H9 (cell line): ENCODE data around the gene GPC3. TPM values are rescaled to one million over a fixed set of nuclear protein-coding genes. Genes with fewer than 3 reads are reported as not detected.
A peak's percentile ranks its signal among the peaks of the same experiment; 100 is the strongest.

ENCODE experiments used
- DNase-seq: peaks from one replicate; pipeline ENCODE4 v3.0.0-alpha.2; 2017
- H2AFZ ChIP-seq: one replicate; pipeline ENCODE4 v1.6.1; 2013; ENCODE audit warnings: mild to moderate bottlenecking, low read length, control low read depth, moderate library complexity
- H2AK5ac ChIP-seq: 2 replicates; pipeline ENCODE4 v1.6.1; 2013; ENCODE audit warnings: low read length, control low read depth, mixed read lengths; ENCODE audit not compliant: insufficient read length
- H2BK120ac ChIP-seq: one replicate; pipeline ENCODE4 v1.6.1; 2013; ENCODE audit warnings: low read depth, mild to moderate bottlenecking, low read length, control low read depth, inconsistent platforms; ENCODE audit not compliant: poor library complexity, severe bottlenecking
- H2BK12ac ChIP-seq: 2 replicates; pipeline ENCODE4 v1.6.1; 2013; ENCODE audit warnings: low read length, control low read depth, mixed read lengths, low read depth; ENCODE audit not compliant: insufficient read length
- H2BK15ac ChIP-seq: 2 replicates; pipeline ENCODE4 v1.6.1; 2013; ENCODE audit warnings: low read depth, low read length, control low read depth
- H2BK20ac ChIP-seq: one replicate; pipeline ENCODE4 v1.6.1; 2013; ENCODE audit warnings: low read depth, mild to moderate bottlenecking, low read length, control low read depth, inconsistent platforms; ENCODE audit not compliant: poor library complexity, severe bottlenecking
- H2BK5ac ChIP-seq: 2 replicates; pipeline ENCODE4 v1.6.1; 2013; ENCODE audit warnings: low read length, control low read depth, mixed read lengths; ENCODE audit not compliant: insufficient read length
- H3K14ac ChIP-seq: 2 replicates; pipeline ENCODE4 v1.6.1; 2013; ENCODE audit warnings: low read length, control low read depth; ENCODE audit not compliant: insufficient read depth
- H3K18ac ChIP-seq: 2 replicates; pipeline ENCODE4 v1.6.1; 2013; ENCODE audit warnings: low read depth, mild to moderate bottlenecking, mixed read lengths, low read length, control low read depth; ENCODE audit not compliant: insufficient read length
- H3K23ac ChIP-seq: 2 replicates; pipeline ENCODE4 v1.6.1; 2013; ENCODE audit warnings: low read length, control low read depth, mixed read lengths, low read depth; ENCODE audit not compliant: insufficient read length
- H3K23me2 ChIP-seq: 2 replicates; pipeline ENCODE4 v1.6.1; 2013; ENCODE audit warnings: low read depth, mild to moderate bottlenecking, mixed read lengths, low read length, control low read depth; ENCODE audit not compliant: insufficient read length, poor library complexity, severe bottlenecking
- H3K27ac ChIP-seq: 2 replicates; pipeline ENCODE4 v1.5.1; 2013; ENCODE audit warnings: low read length, control low read depth, mixed read lengths, low read depth; ENCODE audit not compliant: insufficient read length
- H3K27me3 ChIP-seq: 2 replicates; pipeline ENCODE4 v1.6.1; 2013; ENCODE audit warnings: low read length, control low read depth, inconsistent platforms; ENCODE audit not compliant: insufficient read depth
- H3K4ac ChIP-seq: 2 replicates; pipeline ENCODE4 v1.6.1; 2013; ENCODE audit warnings: low read depth, mild to moderate bottlenecking, control low read depth, inconsistent platforms, low read length, moderate library complexity
- H3K4me1 ChIP-seq: 2 replicates; pipeline ENCODE4 v1.6.1; 2013; ENCODE audit warnings: low read length, control low read depth, inconsistent platforms; ENCODE audit not compliant: insufficient read depth
- H3K4me2 ChIP-seq: 2 replicates; pipeline ENCODE4 v1.6.1; 2013; ENCODE audit warnings: low read length, control low read depth, mixed read lengths; ENCODE audit not compliant: insufficient read length, insufficient read depth
- H3K56ac ChIP-seq: 2 replicates; pipeline ENCODE4 v1.6.1; 2013; ENCODE audit warnings: low read depth, mild to moderate bottlenecking, mixed read lengths, low read length, control low read depth; ENCODE audit not compliant: insufficient read length
- H3K79me1 ChIP-seq: 2 replicates; pipeline ENCODE4 v1.6.1; 2013; ENCODE audit warnings: low read depth, mild to moderate bottlenecking, moderate library complexity, low read length, control low read depth, inconsistent platforms; ENCODE audit not compliant: insufficient read depth, poor library complexity, severe bottlenecking
- H3K79me2 ChIP-seq: 2 replicates; pipeline ENCODE4 v1.6.1; 2013; ENCODE audit warnings: low read length, control low read depth, inconsistent platforms; ENCODE audit not compliant: insufficient read depth
- H3K9ac ChIP-seq: 2 replicates; pipeline ENCODE4 v1.6.1; 2013; ENCODE audit warnings: low read length, control low read depth, mixed read lengths; ENCODE audit not compliant: insufficient read length; ENCODE audit errors: extremely low read depth
- H3K9me3 ChIP-seq: one replicate; pipeline ENCODE4 v1.6.1; 2013; ENCODE audit warnings: low read depth, low read length, inconsistent platforms; ENCODE audit not compliant: control insufficient read depth
- H3T11ph ChIP-seq: one replicate; pipeline ENCODE4 v1.6.1; 2013; ENCODE audit warnings: mild to moderate bottlenecking, low read length, control low read depth, inconsistent platforms
- H4K20me1 ChIP-seq: one replicate; pipeline ENCODE4 v1.6.1; 2013; ENCODE audit not compliant: control insufficient read depth, insufficient read length, insufficient read depth
- H4K5ac ChIP-seq: 2 replicates; pipeline ENCODE4 v1.6.1; 2013; ENCODE audit warnings: low read depth, mild to moderate bottlenecking, mixed read lengths, low read length, control low read depth; ENCODE audit not compliant: insufficient read length
- H4K8ac ChIP-seq: replicated peaks from 2 replicates; pipeline ENCODE4 v1.6.1; 2013; ENCODE audit warnings: low read length, control low read depth, mixed read lengths, low read depth; ENCODE audit not compliant: insufficient read length
- H4K91ac ChIP-seq: 2 replicates; pipeline ENCODE4 v1.6.1; 2013; ENCODE audit warnings: low read depth, mild to moderate bottlenecking, moderate library complexity, mixed read lengths, low read length, control low read depth; ENCODE audit not compliant: insufficient read length
- H3K27ac Mint-ChIP-seq, 3 experiments: 2 replicates in 2 of 3; 3 replicates in 1 of 3; pipeline ENCODE4 v1.8.0; 2020 to 2021; ENCODE audit warnings: mixed read lengths in 3 of 3, mild to moderate bottlenecking in 1 of 3, moderate library complexity in 1 of 3
- H3K27me3 Mint-ChIP-seq: 2 replicates; pipeline ENCODE4 v1.8.0; 2021; ENCODE audit warnings: low read depth, mild to moderate bottlenecking, moderate library complexity, mixed read lengths
- H3K36me3 Mint-ChIP-seq, 3 experiments: 2 replicates in 2 of 3; 3 replicates in 1 of 3; pipeline ENCODE4 v1.8.0; 2020 to 2021; ENCODE audit warnings: low read depth in 3 of 3, mixed read lengths in 3 of 3; ENCODE audit not compliant: insufficient read depth in 1 of 3
- H3K4me1 Mint-ChIP-seq, 2 experiments: 2 replicates each; pipeline ENCODE4 v1.8.0; 2020; ENCODE audit warnings: mixed read lengths in 2 of 2
- H3K4me3 Mint-ChIP-seq, 2 experiments: 2 replicates in 1 of 2; 3 replicates in 1 of 2; pipeline ENCODE4 v1.8.0; 2020 to 2021; ENCODE audit warnings: mild to moderate bottlenecking in 2 of 2, mixed read lengths in 2 of 2, moderate library complexity in 1 of 2
- H3K9me3 Mint-ChIP-seq, 2 experiments: 2 replicates in 1 of 2; 3 replicates in 1 of 2; pipeline ENCODE4 v1.8.0; 2020; ENCODE audit warnings: mild to moderate bottlenecking in 2 of 2, mixed read lengths in 2 of 2, moderate library complexity in 1 of 2
- WGBS: extraction: QIAGEN DNeasy Blood & Tissue Kit; methylation state at CpG from one replicate; pipeline ENCODE4 v1.1.7; 2013; ENCODE audit warnings: missing lambda C conversion rate, low lambda C conversion rate, mixed read lengths; ENCODE audit not compliant: insufficient read length; ENCODE audit errors: extremely low coverage; 5-methylcytosine and 5-hydroxymethylcytosine counted together
- total RNA-seq: library from RNA; stranded (reverse); gene quantifications from 2 replicates; pipeline ENCODE4 v1.2.1, GENCODE V29; 2021
- TF ChIP-seq, protein P1 (sequence below): fragments of 200-600 bp; sonication (generic); conservative IDR thresholded peaks from 3 replicates; pipeline ENCODE4 v1.8.0; 2021; ENCODE audit warnings: antibody characterized with exemption, mild to moderate bottlenecking

Gene GPC3
- total RNA-seq, 1 experiment from 2014 or later, result 108 TPM

DNA sequence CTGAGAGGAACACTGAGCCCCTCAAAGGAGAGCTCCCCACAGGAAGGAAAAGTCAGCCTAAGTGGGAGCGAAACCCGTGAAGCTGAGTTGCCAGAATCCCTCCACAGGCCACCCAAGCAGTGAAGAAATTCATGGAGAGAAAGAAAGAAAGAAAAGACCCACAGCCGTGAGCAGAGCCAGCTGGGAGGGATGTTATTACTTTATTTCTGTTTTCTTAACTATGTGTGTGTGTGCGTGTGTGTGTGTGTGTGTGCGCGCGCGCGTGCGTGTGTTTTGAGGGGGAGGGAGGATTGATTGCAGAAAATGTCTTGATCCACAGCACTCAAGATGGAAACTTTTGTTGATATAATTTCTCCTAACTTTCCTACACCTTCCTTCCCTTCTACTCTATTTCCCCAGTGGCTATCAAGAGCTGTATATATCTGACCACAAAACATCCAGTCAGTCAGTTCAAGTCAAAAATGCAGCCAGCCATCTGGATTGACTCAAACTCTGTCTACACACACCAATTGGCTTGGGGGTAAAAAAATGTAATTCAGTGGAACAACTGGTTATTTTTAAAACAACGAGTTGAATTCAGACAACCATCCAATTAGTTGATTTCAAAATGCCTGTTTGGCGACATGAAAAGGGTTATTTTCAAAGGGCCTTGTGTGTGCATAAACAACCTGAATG lies 13.8 kb upstream of the GPC3 start:
- H2BK12ac ChIP-seq, result no peak overlapping the region
- no peak overlapping the region for H3K56ac ChIP-seq
- H2BK15ac ChIP-seq, result no peak overlapping the region
- no peaks in the 10 kb centered on the region for H3K79me1 ChIP-seq
- no peak overlapping the region for H3K4me2 ChIP-seq
- no peak overlapping the region for H4K91ac ChIP-seq
- TF ChIP-seq, protein P1, sequence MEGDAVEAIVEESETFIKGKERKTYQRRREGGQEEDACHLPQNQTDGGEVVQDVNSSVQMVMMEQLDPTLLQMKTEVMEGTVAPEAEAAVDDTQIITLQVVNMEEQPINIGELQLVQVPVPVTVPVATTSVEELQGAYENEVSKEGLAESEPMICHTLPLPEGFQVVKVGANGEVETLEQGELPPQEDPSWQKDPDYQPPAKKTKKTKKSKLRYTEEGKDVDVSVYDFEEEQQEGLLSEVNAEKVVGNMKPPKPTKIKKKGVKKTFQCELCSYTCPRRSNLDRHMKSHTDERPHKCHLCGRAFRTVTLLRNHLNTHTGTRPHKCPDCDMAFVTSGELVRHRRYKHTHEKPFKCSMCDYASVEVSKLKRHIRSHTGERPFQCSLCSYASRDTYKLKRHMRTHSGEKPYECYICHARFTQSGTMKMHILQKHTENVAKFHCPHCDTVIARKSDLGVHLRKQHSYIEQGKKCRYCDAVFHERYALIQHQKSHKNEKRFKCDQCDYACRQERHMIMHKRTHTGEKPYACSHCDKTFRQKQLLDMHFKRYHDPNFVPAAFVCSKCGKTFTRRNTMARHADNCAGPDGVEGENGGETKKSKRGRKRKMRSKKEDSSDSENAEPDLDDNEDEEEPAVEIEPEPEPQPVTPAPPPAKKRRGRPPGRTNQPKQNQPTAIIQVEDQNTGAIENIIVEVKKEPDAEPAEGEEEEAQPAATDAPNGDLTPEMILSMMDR, result no peak
- DNase-seq, result no peak
- H3K23ac ChIP-seq, result no peak overlapping the region
- no peak overlapping the region for H2BK20ac ChIP-seq
- H4K20me1 ChIP-seq, result no peaks in the 10 kb centered on the region
- H2AFZ ChIP-seq, result no peak overlapping the region
- H3K36me3 Mint-ChIP-seq, result no peaks in the 10 kb centered on the region
- no peak overlapping the region for H3K9ac ChIP-seq
- H3K27me3 Mint-ChIP-seq, result peaks cover 5% of the 10 kb centered on the region; the same call in 1 of the 2 replicates
- no peaks in the 10 kb centered on the region for H3K23me2 ChIP-seq
- no peak overlapping the region for H3K4ac ChIP-seq
- no peaks in the 10 kb centered on the region for H3K9me3 Mint-ChIP-seq
- H4K5ac ChIP-seq, result no peak overlapping the region
- no peak overlapping the region for H3T11ph ChIP-seq
- H2BK120ac ChIP-seq, result no peak overlapping the region
- no peaks in the 10 kb centered on the region for H3K27me3 ChIP-seq
- WGBS, result no CpG with 5 or more reads among the region's 12 CpGs
- no peak overlapping the region for H2AK5ac ChIP-seq
- H3K9me3 ChIP-seq, result no peaks in the 10 kb centered on the region
- H3K27ac Mint-ChIP-seq, result peak overlapping the region in 1 of 3 experiments; percentile 40; a peak in 1 of 7 replicates
- no peak overlapping the region for H3K27ac ChIP-seq
- H3K79me2 ChIP-seq, result no peaks in the 10 kb centered on the region
- H2BK5ac ChIP-seq, result no peak overlapping the region
- H3K4me3 Mint-ChIP-seq, result no peak overlapping the region
- peaks cover 17 to 33% of the 10 kb centered on the region in 2 experiments for H3K4me1 Mint-ChIP-seq
- no peak overlapping the region for H4K8ac ChIP-seq
- no peak overlapping the region for H3K14ac ChIP-seq
- no peaks in the 10 kb centered on the region for H3K4me1 ChIP-seq
- no peak overlapping the region for H3K18ac ChIP-seq
